ENCODE measurements around the gene IPCEF1. TPM values are rescaled to one million over a fixed set of nuclear protein-coding genes. Genes with fewer than 3 reads are reported as not detected.

Gene IPCEF1
- total and polyA plus RNA-seq, 2 donors (not counting 3 experiments of a cell fraction or from before 2014, with no cell fraction given), result 0.01 to 0.51 TPM

DNA sequence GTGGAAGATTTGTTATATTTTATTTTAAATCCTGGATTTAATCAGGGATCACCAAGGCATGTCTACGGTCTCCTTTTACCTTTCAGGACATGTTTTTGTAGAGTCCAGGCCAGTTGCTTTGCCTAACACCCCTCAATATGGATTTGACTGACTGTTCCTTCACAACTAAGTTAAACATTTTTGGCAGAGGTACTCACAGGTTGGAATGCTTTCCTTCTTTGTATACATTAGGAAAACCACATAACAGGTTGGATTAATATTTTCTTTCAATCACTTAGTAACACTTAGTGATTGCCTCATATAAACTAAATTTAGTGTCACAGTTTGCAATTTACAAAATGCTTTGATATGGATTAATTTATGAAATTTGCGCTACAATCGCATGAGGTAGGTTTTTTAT is 64.5 kb downstream of the IPCEF1 start:
- intact Hi-C loops (cut with micrococcal nuclease), result loop anchor here (1.0 to 5.0 kb wide), 5 partner anchors 45 to 360 kb away; partner anchors contain the start of gene CNKSR3
- FAIRE-seq, result no peak
- ChIA-PET CTCF (interaction anchor here (0.7 to 2.1 kb wide), 9 partner anchors 9 to 384 kb away, joined by 3 to 18 read pairs (median 4); no protein-coding TSS in a partner anchor), POLR2A (no interaction called here)
- Histone ChIP-seq H3K36me3 (ENCODE audit: control insufficient read depth in 2 of 2, extremely low read depth in 1 of 2, insufficient read depth in 2 of 2, low read length in 2 of 2) (no peaks in the 10 kb centered on the region), H3K4me1 (ENCODE audit: control insufficient read depth, extremely low read depth, insufficient read depth, low read length) (peaks cover 18% of the 10 kb centered on the region), H4K20me1 (replicated peaks; ENCODE audit: control insufficient read depth, extremely low read depth, insufficient read depth, low read length) (no peaks in the 10 kb centered on the region), H3K9me1 (replicated peaks; ENCODE audit: control insufficient read depth, extremely low read depth, insufficient read depth, low read length) (no peaks in the 10 kb centered on the region), H2AFZ (ENCODE audit: low read depth, low read length) (no peak overlapping the region), H3K4me2 (ENCODE audit: insufficient read depth, low read length) (peak overlapping the region; percentile 57), H3K9me3 (replicated peaks; ENCODE audit: control insufficient read depth, insufficient read depth, low read length) (no peaks in the 10 kb centered on the region), H3K79me2 (ENCODE audit: control insufficient read depth, insufficient read depth, low read length) (no peaks in the 10 kb centered on the region), H3K27ac (ENCODE audit: insufficient read depth, low read depth, low read length) (peak overlapping the region; percentile 85), H3K9ac (replicated peaks; ENCODE audit: extremely low read depth, insufficient read depth, low read length) (peak overlapping the region; percentile 67), H3K27me3 (ENCODE audit: control insufficient read depth in 2 of 2, insufficient read depth in 2 of 2, low read length in 2 of 2) (no peaks in the 10 kb centered on the region), H3K4me3 (replicated peaks in 1 of 3; ENCODE audit: insufficient read depth in 1 of 3, low read depth in 1 of 3, low read length in 3 of 3) (no peak overlapping the region)
- TF ChIP-seq EZH2 (IDR thresholded peaks at IDR 0.05; ENCODE audit: borderline replicate concordance, low read depth, low read length, severe bottlenecking) (no peak), MYC (IDR thresholded peaks at IDR 0.05; ENCODE audit: low read depth, low read length) (no peak), POLR2A (IDR thresholded peaks at IDR 0.05; ENCODE audit: low read depth, low read length) (no peak), POLR2AphosphoS5 (IDR thresholded peaks at IDR 0.05; ENCODE audit: insufficient read depth, low read depth, low read length) (no peak), GATA2 (IDR thresholded peaks at IDR 0.05; ENCODE audit: insufficient read depth, insufficient read length, low read depth, low read length) (no peak), FOS (IDR thresholded peaks at IDR 0.05; ENCODE audit: borderline replicate concordance, insufficient read depth, low read length) (no peak), JUN (IDR thresholded peaks at IDR 0.05; ENCODE audit: borderline replicate concordance, insufficient read depth, insufficient read length, low read depth) (no peak)
- TF ChIP-seq, protein P1, sequence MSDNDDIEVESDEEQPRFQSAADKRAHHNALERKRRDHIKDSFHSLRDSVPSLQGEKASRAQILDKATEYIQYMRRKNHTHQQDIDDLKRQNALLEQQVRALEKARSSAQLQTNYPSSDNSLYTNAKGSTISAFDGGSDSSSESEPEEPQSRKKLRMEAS (IDR thresholded peaks at IDR 0.05; ENCODE audit: insufficient read depth, insufficient read length), result no peak
- TF ChIP-seq, protein P2, sequence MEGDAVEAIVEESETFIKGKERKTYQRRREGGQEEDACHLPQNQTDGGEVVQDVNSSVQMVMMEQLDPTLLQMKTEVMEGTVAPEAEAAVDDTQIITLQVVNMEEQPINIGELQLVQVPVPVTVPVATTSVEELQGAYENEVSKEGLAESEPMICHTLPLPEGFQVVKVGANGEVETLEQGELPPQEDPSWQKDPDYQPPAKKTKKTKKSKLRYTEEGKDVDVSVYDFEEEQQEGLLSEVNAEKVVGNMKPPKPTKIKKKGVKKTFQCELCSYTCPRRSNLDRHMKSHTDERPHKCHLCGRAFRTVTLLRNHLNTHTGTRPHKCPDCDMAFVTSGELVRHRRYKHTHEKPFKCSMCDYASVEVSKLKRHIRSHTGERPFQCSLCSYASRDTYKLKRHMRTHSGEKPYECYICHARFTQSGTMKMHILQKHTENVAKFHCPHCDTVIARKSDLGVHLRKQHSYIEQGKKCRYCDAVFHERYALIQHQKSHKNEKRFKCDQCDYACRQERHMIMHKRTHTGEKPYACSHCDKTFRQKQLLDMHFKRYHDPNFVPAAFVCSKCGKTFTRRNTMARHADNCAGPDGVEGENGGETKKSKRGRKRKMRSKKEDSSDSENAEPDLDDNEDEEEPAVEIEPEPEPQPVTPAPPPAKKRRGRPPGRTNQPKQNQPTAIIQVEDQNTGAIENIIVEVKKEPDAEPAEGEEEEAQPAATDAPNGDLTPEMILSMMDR (IDR thresholded peaks at IDR 0.05; ENCODE audit: extremely low read depth in 1 of 2, insufficient read depth in 1 of 2, low read depth in 1 of 2, low read length in 2 of 2), result no peak
- dilution Hi-C loops (cut with MboI; ENCODE audit: extremely low pct_ligation_motif_present, low sequenced_read_pairs), result no loop called here
- DNase-seq (ENCODE audit: low read depth, low spot score), result no peak
- BruUV-seq (replicated peaks), result no TSS peak
